GM10266 (cell line): Measurements from ENCODE around the gene TMEM87B.

Source experiments
- DNase-seq: peaks from one replicate; pipeline ENCODE4 v3.0.0; 2012; ENCODE audit errors: extremely low spot score
- TF ChIP-seq, protein P1 (sequence below): IDR thresholded peaks from 2 replicates; pipeline ENCODE4 v1.5.1; 2012; ENCODE audit warnings: mild to moderate bottlenecking, low read depth; ENCODE audit not compliant: control insufficient read depth, insufficient read depth; ENCODE audit errors: missing control alignments

TMEM87B gene

GRCh38 chr2:112085916-112086669, 31.0 kb downstream of the TMEM87B start:
- TF ChIP-seq, protein P1, sequence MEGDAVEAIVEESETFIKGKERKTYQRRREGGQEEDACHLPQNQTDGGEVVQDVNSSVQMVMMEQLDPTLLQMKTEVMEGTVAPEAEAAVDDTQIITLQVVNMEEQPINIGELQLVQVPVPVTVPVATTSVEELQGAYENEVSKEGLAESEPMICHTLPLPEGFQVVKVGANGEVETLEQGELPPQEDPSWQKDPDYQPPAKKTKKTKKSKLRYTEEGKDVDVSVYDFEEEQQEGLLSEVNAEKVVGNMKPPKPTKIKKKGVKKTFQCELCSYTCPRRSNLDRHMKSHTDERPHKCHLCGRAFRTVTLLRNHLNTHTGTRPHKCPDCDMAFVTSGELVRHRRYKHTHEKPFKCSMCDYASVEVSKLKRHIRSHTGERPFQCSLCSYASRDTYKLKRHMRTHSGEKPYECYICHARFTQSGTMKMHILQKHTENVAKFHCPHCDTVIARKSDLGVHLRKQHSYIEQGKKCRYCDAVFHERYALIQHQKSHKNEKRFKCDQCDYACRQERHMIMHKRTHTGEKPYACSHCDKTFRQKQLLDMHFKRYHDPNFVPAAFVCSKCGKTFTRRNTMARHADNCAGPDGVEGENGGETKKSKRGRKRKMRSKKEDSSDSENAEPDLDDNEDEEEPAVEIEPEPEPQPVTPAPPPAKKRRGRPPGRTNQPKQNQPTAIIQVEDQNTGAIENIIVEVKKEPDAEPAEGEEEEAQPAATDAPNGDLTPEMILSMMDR: no peak
- no peak for DNase-seq

DNA sequence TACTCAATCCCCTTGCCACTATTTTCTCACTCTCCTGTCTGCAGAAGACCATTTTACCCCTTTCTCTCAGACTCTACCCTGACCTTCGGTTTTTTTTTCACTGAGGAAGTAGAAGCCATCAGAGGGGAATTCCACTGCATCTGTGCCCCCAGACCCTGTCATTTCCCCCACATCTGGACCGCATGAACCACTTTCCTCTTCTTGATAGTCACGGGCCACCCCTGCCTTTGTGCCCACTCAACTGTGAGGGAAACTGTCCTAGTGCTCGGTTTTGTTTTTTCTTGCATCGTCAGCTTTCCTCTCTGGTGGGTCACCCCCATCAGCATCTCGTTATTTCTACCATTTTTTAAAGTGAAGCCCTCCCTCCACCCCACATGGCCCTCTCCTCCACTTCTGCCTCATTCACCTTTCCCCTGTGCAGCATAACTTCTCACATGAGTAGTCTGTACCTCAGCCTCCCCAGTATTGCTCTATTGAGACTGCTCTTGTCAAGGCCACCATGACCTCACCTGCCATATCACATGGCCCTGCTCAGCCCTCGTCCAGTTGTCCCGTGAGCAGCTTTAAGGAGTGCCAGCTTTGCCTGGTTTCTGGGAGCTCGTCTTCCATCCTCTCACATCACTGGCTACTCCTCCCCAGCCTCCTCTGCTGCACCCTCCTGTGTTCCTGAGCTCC, 32.4 kb downstream of the TMEM87B start:
- TF ChIP-seq, protein P1: no peak
- DNase-seq: peak; percentile 58

DNA sequence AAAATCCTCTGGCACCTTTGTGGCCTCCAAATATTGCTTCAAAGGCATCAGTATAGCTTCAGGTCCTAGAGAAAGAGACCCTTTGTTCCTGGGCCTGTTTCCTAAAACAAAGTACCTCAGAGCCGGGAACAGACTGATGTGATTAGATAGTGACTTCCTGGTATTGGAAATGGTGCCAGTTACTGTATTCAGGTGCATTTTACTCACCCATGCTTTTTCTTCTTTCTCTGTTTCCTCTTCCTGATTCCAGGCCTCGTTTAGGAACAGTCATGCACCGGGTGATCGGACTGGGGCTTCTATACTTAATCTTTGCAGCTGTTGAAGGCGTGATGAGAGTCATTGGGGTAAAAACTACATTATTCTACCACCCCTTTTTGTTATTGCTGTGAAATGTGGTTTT, 34.3 kb downstream of the TMEM87B start:
- no peak for DNase-seq
- TF ChIP-seq, protein P1: no peak

GRCh38 chr2:112092286-112093041, 37.4 kb downstream of the TMEM87B start:
- TF ChIP-seq, protein P1: no peak
- no peak for DNase-seq

DNA sequence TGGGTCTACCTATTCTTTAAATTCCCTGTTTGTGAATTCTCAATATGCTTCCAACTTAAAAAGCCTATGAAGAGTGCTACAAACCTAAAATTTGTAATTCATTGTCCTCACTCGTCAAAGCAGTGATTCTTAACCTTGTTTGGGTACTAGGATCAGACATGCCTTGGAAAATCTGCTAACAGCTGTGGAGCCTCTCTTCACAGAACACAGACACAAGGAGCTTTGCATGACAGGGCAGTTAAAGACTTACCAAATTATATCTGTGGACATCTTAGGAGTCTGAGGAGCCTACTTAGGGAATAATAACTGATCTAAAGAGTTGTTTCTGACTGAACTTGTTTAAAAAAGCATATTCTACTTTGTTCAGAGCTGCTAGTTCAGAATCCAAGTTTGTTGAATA, 38.1 kb downstream of the TMEM87B start:
- DNase-seq: no peak
- TF ChIP-seq, protein P1: no peak

- TF ChIP-seq, protein P1: no peak
Measured at GRCh38 chr2:112095681-112096080, 40.6 kb downstream of the TMEM87B start.

More at GRCh38 chr2:112095681-112096080, 40.6 kb downstream of the TMEM87B start:
- DNase-seq: no peak
